ENCODE results near the gene SPANXN5. TPM values are rescaled to one million over a fixed set of nuclear protein-coding genes. Genes with fewer than 3 reads are reported as not detected.

The SPANXN5 gene
- total RNA-seq, 1 experiment from 2014 or later = not detected

Other genes with a start within 250 kb of the SPANXN5 start
- gene SSX7, start 142.5 kb downstream of the SPANXN5 start, total RNA-seq (2014; rRNA removed; shearing (Covaris generic)) = not detected in 2 replicates
- 0.45 TPM in 1 of 2 replicates, not detected in the other for gene SSX2, start 90.2 kb downstream of the SPANXN5 start, total RNA-seq (2014; rRNA removed; shearing (Covaris generic))
- 0.10 TPM in 1 of 2 replicates, not detected in the other for gene SSX2B, start 46.2 kb downstream of the SPANXN5 start, total RNA-seq (2014; rRNA removed; shearing (Covaris generic))
- not detected in 2 replicates for gene XAGE5, start 13.9 kb upstream of the SPANXN5 start, total RNA-seq (2014; rRNA removed; shearing (Covaris generic))
- gene XAGE3, start 70.7 kb upstream of the SPANXN5 start, total RNA-seq (2014; rRNA removed; shearing (Covaris generic)) = not detected in 2 replicates
- 21.5 and 24.3 TPM in 2 replicates for gene FAM156B, start 99.9 kb upstream of the SPANXN5 start, total RNA-seq (2014; rRNA removed; shearing (Covaris generic))
- 7.2 and 8.8 TPM in 2 replicates for gene FAM156A, start 161.1 kb upstream of the SPANXN5 start, total RNA-seq (2014; rRNA removed; shearing (Covaris generic))